OCI-LY1 (cell line): ENCODE data around the gene METTL27.

Source experiments
- H2AFZ ChIP-seq: fragments of 200-600 bp; sonication (generic), shearing (Covaris generic); 2 replicates; pipeline ENCODE4 v1.6.0; 2014; ENCODE audit warnings: antibody characterized with exemption, mild to moderate bottlenecking, low read length
- H3F3A ChIP-seq: fragments of 200-600 bp; sonication (generic), shearing (Covaris generic); 2 replicates; pipeline ENCODE4 v1.6.0; 2014; ENCODE audit warnings: mild to moderate bottlenecking, antibody characterized with exemption, low read length, moderate library complexity; ENCODE audit not compliant: insufficient read depth
- H3K27ac ChIP-seq: fragments of 200-600 bp; sonication (generic); 2 replicates; pipeline ENCODE4 v1.5.1; 2014; ENCODE audit warnings: low read length, mixed run types, mild to moderate bottlenecking, low read depth; ENCODE audit not compliant: poor library complexity, severe bottlenecking
- H3K27me3 ChIP-seq: fragments of 200-600 bp; sonication (generic); 2 replicates; pipeline ENCODE4 v1.6.0; 2014; ENCODE audit warnings: antibody characterized with exemption, mild to moderate bottlenecking, low read length, moderate library complexity; ENCODE audit not compliant: insufficient read depth
- H3K36me3 ChIP-seq: fragments of 200-600 bp; sonication (generic); 2 replicates; pipeline ENCODE4 v1.6.1; 2014; ENCODE audit warnings: mild to moderate bottlenecking, antibody characterized with exemption, low read length, moderate library complexity, mixed read lengths; ENCODE audit not compliant: insufficient read depth
- H3K4me1 ChIP-seq: fragments of 200-600 bp; sonication (generic); 2 replicates; pipeline ENCODE4 v1.5.1; 2014; ENCODE audit warnings: mild to moderate bottlenecking, low read length, moderate library complexity; ENCODE audit not compliant: insufficient read depth, severe bottlenecking
- H3K4me2 ChIP-seq: fragments of 200-600 bp; sonication (generic), shearing (Covaris generic); 2 replicates; pipeline ENCODE4 v1.6.1; 2014; ENCODE audit warnings: low read length
- H3K4me3 ChIP-seq: fragments of 200-600 bp; sonication (generic); 2 replicates; pipeline ENCODE4 v1.5.1; 2014; ENCODE audit warnings: low read length, low read depth, mild to moderate bottlenecking, mixed read lengths; ENCODE audit not compliant: poor library complexity, severe bottlenecking
- H3K79me2 ChIP-seq: fragments of 200-600 bp; shearing (Covaris generic); 2 replicates; pipeline ENCODE4 v1.6.1; 2016; ENCODE audit warnings: mixed run types, low read length, mixed read lengths; ENCODE audit not compliant: insufficient read depth
- H3K9ac ChIP-seq: fragments of 200-600 bp; sonication (generic), shearing (Covaris generic); 2 replicates; pipeline ENCODE4 v1.6.1; 2014; ENCODE audit warnings: mild to moderate bottlenecking, low read length, mixed read lengths
- H3K9me2 ChIP-seq: fragments of 200-600 bp; sonication (generic), shearing (Covaris generic); 2 replicates; pipeline ENCODE4 v1.6.1; 2014; ENCODE audit warnings: low read depth, mild to moderate bottlenecking, low read length, mixed read lengths
- H3K9me3 ChIP-seq: fragments of 200-600 bp; shearing (Covaris generic); 2 replicates; pipeline ENCODE4 v1.6.1; 2014; ENCODE audit warnings: low read length, mixed read lengths
- H4K20me1 ChIP-seq: fragments of 200-600 bp; sonication (generic), shearing (Covaris generic); 2 replicates; pipeline ENCODE4 v1.6.0; 2016; ENCODE audit warnings: mild to moderate bottlenecking, low read length; ENCODE audit not compliant: insufficient read depth
- EZH2 ChIP-seq: fragments of 200-600 bp; sonication (generic), shearing (Covaris generic); IDR thresholded peaks from 2 replicates; pipeline ENCODE4 v1.8.0; 2017; ENCODE audit warnings: borderline replicate concordance, mixed run types, mild to moderate bottlenecking, antibody characterized with exemption, low read length, moderate library complexity, mixed read lengths
- TF ChIP-seq, protein P1 (sequence below): fragments of 200-600 bp; sonication (generic), shearing (Covaris generic); IDR thresholded peaks from 2 replicates; pipeline ENCODE4 v1.5.1; 2017; ENCODE audit warnings: mild to moderate bottlenecking, antibody characterized with exemption, low read length, moderate library complexity, mixed read lengths

The METTL27 gene

DNA sequence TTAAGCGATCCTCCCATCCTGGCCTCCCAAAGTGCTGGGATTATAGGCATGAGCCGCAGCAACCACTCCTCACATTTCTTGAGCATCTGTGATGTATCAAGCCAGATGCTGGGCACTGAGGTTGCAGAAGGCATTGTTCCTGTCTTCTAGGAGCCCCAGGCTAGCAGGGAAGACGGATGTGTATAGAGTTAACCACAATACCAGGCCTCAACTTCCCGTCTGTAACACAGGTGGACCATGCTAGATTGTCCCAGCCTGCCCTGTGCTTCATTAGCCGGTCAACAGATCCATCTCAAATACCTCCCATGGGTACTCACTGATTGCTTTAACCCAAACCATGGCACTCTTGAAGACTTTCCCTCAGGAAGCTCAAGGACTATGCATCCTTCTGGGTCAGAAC, 13.3 kb downstream of the METTL27 start:
- no peak overlapping the region for H3K9ac ChIP-seq

DNA sequence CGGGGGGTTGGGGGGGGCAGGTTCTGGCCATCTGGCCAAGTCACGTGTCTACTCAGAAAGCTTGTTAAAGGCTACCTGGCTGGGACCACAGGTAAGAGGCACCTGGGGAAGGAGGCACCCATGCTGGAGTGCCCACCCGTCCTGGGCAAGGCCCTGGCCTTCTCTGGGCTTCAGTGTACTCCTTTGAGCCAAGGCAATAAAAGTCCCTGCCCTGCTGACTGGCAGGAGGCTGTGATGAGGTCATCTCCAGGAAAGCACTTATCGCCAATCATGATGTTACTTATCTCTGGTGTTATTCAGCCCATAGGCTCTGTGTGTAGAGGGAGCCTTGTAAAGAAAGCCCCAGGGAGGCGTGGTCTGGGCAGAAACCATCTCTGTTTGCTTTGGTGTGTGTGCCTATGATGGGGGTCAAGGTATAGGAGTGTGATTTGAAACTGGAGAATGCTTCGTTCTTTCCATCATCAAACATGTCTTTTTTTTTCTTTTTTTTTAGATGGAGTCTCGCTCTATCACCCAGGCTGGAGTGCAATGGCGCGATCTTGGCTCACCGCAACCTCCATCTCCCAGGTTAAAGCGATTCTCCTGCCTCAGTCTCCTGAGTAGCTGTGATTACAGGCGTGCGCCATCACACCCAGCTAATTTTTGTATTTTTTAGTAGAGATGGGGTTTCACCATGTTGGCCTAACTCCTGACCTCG, 14.1 kb downstream of the METTL27 start:
- H3F3A ChIP-seq, result no peaks in the 10 kb centered on the region

More for the DNA sequence above, 13.3 kb downstream of the METTL27 start:
- Histone ChIP-seq H3K4me1 (no peaks in the 10 kb centered on the region), H3K9me2 (no peaks in the 10 kb centered on the region), H3K9me3 (no peaks in the 10 kb centered on the region), H3K79me2 (no peaks in the 10 kb centered on the region), H3K36me3 (no peaks in the 10 kb centered on the region), H4K20me1 (no peaks in the 10 kb centered on the region), H3K27me3 (no peaks in the 10 kb centered on the region; the same call in 1 of the 2 replicates), H2AFZ (no peak overlapping the region), H3K4me3 (no peak overlapping the region), H3K4me2 (no peak overlapping the region), H3F3A (no peaks in the 10 kb centered on the region), H3K27ac (no peak overlapping the region)
- TF ChIP-seq, protein P1, sequence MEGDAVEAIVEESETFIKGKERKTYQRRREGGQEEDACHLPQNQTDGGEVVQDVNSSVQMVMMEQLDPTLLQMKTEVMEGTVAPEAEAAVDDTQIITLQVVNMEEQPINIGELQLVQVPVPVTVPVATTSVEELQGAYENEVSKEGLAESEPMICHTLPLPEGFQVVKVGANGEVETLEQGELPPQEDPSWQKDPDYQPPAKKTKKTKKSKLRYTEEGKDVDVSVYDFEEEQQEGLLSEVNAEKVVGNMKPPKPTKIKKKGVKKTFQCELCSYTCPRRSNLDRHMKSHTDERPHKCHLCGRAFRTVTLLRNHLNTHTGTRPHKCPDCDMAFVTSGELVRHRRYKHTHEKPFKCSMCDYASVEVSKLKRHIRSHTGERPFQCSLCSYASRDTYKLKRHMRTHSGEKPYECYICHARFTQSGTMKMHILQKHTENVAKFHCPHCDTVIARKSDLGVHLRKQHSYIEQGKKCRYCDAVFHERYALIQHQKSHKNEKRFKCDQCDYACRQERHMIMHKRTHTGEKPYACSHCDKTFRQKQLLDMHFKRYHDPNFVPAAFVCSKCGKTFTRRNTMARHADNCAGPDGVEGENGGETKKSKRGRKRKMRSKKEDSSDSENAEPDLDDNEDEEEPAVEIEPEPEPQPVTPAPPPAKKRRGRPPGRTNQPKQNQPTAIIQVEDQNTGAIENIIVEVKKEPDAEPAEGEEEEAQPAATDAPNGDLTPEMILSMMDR, result no peak
- TF ChIP-seq EZH2, result no peak

DNA sequence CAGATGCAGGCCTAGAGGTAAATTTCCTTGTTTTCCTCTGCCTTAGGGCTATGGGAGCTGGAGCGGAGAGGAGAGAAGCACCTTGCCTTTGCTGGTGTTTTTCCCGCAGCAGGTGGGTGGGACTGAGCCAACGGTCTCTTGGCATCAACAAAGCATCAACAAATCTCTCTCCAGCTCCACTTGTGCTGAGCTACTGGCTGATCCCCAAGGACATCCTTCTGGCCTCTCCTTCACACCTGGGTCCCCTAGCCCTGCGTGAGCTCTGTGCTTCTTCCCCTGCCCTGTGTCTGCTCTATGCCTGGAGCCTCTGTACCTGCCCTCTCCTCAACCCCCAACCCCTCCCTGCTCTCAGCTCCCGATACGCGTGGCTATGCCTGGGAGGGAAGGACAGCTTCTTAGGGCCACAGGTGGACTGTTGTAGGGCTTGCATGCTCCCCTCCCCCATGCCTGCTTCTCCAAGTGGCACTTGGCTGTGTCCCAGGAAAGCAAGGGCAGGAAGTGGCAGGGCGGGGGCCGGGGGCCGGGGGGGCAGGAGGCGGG, 14.7 kb downstream of the METTL27 start:
- no peaks in the 10 kb centered on the region for H3K4me1 ChIP-seq
- no peak overlapping the region for H2AFZ ChIP-seq

More for the DNA sequence above, 14.1 kb downstream of the METTL27 start:
- H3K4me2 ChIP-seq, result no peak overlapping the region
- no peak overlapping the region for H3K4me3 ChIP-seq
- H2AFZ ChIP-seq, result no peak overlapping the region
- TF ChIP-seq EZH2, result no peak
- TF ChIP-seq, protein P1, result no peak
- H3K9me2 ChIP-seq, result no peaks in the 10 kb centered on the region
- H3K9me3 ChIP-seq, result no peaks in the 10 kb centered on the region
- no peak overlapping the region for H3K9ac ChIP-seq
- H4K20me1 ChIP-seq, result no peaks in the 10 kb centered on the region
- H3K4me1 ChIP-seq, result no peaks in the 10 kb centered on the region
- no peak overlapping the region for H3K27ac ChIP-seq
- H3K36me3 ChIP-seq, result no peaks in the 10 kb centered on the region
- H3K27me3 ChIP-seq, result no peaks in the 10 kb centered on the region; the same call in 1 of the 2 replicates
- no peaks in the 10 kb centered on the region for H3K79me2 ChIP-seq

More for the DNA sequence above, 14.7 kb downstream of the METTL27 start:
- Histone ChIP-seq H4K20me1 (no peaks in the 10 kb centered on the region), H3K79me2 (no peaks in the 10 kb centered on the region), H3K9ac (no peak overlapping the region), H3F3A (no peaks in the 10 kb centered on the region), H3K36me3 (no peaks in the 10 kb centered on the region), H3K4me3 (no peak overlapping the region), H3K9me2 (no peaks in the 10 kb centered on the region), H3K27ac (no peak overlapping the region), H3K9me3 (no peaks in the 10 kb centered on the region), H3K27me3 (no peaks in the 10 kb centered on the region; the same call in 1 of the 2 replicates), H3K4me2 (no peak overlapping the region)
- TF ChIP-seq EZH2, result no peak
- TF ChIP-seq, protein P1, result no peak
